CD4-positive, alpha-beta T cell treated with Interleukin-21 for 1 hour (primary cell): Measurements from ENCODE around the gene KLHL29.

Experiments used
- DNase-seq: peaks from one replicate; pipeline ENCODE4 v3.0.0-alpha.2; 2020

Gene KLHL29

GRCh38 chr2:23584054-23584745 is 199.2 kb downstream of the KLHL29 start:
- no peak for DNase-seq

DNA sequence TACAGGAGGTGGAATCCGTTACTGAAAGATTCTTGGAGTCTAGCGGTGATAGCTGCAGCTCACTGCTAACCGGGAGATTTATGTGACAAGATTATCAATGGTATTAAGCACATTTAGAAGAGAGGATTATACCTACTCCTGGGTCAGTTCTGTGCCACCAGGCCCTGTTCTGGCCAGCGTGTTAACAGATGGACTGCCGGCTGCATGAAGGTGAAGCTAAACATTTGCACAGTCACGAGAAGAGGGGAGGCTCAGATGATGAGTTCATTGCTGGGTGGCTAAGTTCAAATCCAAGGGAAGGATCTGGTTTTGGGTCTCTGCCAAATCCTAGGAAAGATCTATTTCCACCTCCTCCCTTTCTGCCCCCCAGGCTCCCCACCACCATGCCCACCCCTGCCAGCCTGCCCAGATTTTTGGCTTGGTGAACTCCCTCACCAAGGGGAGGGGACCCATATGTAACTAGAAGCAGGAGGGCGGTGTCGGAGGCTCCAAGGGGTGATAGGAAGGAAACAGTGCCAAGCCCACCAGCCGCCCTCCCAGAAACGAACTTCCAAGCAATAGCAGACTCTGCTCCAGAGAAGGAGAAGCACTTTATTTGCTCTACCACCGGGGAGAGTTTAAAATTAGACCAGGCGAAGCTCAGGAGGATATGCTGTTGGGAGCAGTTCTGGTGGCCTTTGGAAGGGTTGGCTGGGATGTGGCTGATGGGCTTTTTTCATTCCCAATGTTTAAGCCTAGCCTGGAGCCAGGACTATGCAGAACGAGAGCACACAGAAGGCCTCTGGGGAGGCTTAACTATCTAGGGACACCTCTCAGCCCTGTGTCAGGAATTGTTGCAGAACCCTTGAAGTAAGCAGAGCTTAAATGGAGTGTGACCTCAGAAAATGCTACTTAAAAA is 200.5 kb downstream of the KLHL29 start:
- no peak for DNase-seq

- no peak for DNase-seq
Measured at GRCh38 chr2:23586741-23587306, 201.8 kb downstream of the KLHL29 start.

- DNase-seq, result no peak
Measured at GRCh38 chr2:23587341-23587880, 202.4 kb downstream of the KLHL29 start.

DNA sequence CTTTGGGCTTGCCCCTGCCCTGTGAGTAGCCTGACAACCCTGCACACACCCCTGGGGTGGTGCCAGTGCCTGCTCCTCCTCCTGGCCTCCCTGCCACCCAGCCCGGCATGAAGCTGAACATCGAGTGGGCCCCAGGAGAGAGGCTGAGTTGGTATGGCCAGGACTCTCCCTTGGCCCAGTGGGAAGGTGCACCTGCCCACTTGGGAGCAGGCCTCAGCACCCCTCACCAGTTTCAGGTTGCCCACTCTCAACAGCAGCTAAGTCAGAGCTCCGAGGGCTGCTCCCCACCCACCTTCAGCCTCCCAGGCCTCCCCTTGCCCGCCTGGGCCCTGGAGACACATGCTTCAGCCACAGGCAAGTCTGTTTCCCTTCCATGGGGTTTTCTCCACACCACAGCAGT is 203.1 kb downstream of the KLHL29 start:
- DNase-seq, result no peak

DNA sequence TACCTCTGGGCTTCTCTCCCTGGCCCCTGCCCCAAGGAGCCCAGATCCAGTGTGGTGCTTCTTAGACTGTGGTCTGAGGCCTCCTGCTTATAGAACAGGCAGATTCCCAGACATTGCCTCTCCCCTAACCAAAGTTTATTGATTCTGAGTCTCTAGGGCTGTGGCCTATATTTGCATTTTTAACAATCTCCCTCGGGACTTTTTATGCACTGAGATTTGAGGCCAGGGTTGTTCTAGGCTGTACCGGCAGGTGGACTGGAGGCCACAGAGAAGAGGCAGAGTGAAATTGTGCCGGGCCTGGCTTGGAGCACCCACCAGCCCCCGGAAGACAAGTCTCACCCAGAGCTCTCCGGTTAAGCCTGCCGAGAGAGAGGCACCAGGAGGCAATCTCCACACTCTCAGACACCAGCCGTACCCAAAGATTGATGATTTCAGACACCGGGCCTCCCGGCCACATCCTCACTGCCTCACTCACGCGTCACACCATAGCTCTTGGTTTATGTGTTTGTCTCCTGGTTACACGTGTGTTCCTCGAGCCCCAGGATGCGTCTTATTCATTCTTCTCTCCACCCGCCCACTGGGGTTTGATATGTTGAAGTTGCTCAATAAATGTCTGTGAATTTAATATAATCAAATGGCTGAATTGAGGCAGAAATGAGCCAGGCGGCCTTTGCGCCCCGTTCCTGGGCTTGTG is 203.7 kb downstream of the KLHL29 start:
- DNase-seq, result no peak

GRCh38 chr2:23589220-23589647 is 204.3 kb downstream of the KLHL29 start:
- no peak for DNase-seq

DNA sequence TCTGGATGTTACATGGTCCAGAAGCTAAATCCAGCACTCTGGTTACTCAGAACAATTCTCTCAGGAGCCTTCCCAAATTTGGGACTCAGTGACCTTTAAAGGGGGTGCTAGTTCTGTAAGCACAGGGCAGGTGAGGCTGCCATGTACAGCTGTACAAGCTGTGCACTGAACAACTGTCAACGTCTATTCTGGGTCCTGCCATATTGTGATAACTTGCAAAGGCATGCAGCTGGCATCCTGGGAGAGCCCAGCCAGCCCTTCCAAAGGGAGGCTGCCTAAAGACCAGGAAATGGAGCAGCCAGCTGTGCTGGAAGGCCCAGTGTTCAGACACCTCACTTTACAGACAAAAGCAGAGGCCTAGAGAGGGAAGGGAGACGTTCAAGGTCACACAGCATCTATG is 204.8 kb downstream of the KLHL29 start:
- no peak for DNase-seq

- no peak for DNase-seq
Measured at GRCh38 chr2:23590241-23590869, 205.4 kb downstream of the KLHL29 start.

GRCh38 chr2:23591111-23591510 is 206.1 kb downstream of the KLHL29 start:
- no peak for DNase-seq

DNA sequence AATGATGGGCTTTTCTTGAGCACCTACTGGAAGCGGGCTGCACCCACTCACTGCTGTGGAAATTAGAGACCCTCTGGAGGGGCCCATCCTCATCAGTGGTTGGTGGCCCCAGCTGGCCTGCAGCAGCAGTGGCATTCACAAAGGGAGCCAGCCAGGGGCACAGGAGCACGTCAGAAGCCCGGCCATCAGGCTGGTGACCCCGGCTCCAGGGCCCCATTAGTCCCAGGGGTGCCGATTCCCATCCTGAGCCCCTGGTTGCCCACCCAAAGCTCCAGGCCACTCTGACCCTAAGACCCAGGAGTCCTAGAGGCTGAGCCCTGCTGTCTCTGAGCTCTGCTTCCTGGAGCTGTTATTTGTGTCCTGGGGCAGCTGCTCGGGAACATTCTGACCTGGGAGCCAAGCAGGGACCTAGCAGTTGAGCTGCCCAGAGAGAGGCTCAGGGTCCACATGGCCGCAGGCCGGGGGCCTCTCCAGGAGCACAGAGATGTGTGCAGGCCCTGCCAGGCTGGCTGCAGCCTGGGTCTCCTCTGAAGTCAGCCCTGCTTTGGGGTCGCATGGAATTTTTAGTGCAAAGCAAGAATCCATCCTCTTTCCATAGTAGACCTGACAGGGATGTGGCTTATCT is 207.2 kb downstream of the KLHL29 start:
- DNase-seq, result no peak

- no peak for DNase-seq
Measured at GRCh38 chr2:23592898-23593751, 208.1 kb downstream of the KLHL29 start.

DNA sequence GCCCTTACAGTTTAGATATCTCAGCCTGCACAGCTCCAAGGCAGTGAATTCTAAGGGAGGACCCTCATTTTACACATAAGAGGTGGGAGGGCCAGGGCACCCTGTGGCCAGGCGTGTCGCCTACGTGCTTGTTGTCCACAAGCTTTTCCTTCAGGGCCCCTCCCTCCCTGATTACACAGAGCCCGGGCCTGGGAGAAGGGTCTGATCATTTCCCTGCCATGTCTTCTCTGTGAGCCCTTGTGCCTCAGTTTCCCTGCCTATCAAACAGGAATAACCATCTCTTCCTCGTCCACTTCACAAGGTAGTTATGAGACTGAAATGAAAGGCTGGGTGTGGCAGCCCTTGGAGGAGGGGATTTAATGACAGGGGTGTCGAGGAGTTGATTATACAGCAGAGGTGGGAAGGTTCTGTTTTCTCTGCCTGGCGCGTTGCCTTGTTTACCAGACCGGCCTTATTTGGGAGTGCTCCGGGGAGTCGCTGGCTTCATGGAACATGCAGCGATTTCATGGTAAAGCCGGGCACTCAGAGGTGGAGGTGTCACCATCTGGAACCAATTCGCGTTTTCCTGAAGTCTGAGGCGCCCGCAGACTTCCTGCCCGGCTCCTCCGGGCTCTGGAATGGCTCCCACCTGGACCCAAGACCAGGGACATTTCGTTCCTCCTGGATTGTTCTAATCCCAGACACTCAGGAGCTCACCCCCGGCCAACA is 208.9 kb downstream of the KLHL29 start:
- DNase-seq, result no peak

DNA sequence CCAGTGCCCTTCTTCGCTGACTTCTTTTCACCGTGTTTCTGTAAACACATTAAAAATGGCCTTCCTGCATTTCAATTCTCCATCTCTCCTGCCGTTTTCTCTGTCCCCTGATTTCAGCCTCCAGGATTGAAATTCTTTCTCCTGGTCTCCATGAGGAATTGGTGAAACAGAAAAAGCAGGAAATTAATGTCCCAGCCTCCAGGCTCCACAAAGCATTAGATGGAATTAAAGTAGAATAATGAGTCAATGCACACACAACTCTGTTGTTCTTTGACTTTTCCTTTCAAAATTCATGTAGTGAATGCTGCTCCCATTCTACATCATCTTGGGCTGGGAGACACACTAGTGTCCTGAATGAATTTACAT is 209.5 kb downstream of the KLHL29 start:
- DNase-seq, result no peak

- DNase-seq, result no peak
Measured at GRCh38 chr2:23595021-23595420, 210.0 kb downstream of the KLHL29 start.

DNA sequence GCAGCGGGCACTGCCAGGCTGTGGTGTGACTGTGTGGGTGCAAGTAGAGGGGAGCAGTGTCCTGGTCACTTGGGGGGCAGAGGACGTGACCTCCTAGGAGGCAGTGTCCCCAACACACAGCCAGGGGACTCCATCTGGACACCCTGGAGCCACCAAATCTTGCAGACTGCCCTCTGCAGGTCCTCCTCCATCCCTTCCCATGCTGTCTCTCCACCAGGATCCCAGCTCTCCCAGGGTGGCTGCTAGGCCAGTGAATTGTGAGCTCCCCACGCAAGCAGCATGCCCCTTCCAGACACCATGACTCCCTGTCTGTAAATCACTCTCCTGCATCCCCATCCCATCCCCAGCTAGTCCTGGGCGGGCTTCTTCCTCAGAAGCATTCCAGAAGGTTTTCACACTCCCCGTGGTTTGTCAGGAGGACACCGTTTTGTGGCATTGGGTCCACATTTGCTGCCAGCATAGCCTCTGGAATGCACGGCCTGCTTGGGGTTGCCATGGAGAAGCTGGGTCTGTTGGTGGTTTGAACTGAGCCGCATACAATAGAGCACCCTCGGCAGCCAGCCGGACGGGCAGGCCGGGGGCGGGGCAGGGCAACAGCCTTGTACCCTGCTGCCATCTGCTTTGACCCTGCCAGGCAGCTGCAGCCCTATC is 210.7 kb downstream of the KLHL29 start:
- DNase-seq, result no peak

GRCh38 chr2:23596316-23596885 is 211.4 kb downstream of the KLHL29 start:
- DNase-seq, result no peak

GRCh38 chr2:23597687-23598086 is 212.7 kb downstream of the KLHL29 start:
- no peak for DNase-seq

GRCh38 chr2:23599006-23599405 is 214.0 kb downstream of the KLHL29 start:
- DNase-seq, result no peak

DNA sequence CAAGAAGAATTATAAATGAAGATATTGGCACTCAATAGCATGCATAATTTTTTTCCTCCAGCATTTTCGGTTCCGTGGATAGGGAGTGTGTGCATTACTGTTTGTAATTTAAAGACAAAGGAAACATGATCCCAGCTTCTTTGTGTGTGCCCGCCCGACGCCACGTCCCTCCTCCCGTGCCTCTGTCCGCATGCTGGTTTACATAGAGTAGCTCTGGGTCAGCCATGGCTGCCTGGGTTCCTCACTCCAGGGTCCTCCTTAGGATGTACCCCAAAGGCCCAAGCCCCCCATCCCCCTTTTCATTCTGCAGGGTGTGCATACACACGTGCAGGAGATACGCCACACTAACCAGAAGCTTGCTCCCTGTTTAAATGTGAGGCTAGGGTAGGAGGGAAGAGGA is 214.7 kb downstream of the KLHL29 start:
- DNase-seq, result no peak
